ENCODE data around the gene SASS6.
A peak's percentile ranks its signal among the peaks of the same experiment; 100 is the strongest.

SASS6 gene, protein sequence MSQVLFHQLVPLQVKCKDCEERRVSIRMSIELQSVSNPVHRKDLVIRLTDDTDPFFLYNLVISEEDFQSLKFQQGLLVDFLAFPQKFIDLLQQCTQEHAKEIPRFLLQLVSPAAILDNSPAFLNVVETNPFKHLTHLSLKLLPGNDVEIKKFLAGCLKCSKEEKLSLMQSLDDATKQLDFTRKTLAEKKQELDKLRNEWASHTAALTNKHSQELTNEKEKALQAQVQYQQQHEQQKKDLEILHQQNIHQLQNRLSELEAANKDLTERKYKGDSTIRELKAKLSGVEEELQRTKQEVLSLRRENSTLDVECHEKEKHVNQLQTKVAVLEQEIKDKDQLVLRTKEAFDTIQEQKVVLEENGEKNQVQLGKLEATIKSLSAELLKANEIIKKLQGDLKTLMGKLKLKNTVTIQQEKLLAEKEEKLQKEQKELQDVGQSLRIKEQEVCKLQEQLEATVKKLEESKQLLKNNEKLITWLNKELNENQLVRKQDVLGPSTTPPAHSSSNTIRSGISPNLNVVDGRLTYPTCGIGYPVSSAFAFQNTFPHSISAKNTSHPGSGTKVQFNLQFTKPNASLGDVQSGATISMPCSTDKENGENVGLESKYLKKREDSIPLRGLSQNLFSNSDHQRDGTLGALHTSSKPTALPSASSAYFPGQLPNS

DNA sequence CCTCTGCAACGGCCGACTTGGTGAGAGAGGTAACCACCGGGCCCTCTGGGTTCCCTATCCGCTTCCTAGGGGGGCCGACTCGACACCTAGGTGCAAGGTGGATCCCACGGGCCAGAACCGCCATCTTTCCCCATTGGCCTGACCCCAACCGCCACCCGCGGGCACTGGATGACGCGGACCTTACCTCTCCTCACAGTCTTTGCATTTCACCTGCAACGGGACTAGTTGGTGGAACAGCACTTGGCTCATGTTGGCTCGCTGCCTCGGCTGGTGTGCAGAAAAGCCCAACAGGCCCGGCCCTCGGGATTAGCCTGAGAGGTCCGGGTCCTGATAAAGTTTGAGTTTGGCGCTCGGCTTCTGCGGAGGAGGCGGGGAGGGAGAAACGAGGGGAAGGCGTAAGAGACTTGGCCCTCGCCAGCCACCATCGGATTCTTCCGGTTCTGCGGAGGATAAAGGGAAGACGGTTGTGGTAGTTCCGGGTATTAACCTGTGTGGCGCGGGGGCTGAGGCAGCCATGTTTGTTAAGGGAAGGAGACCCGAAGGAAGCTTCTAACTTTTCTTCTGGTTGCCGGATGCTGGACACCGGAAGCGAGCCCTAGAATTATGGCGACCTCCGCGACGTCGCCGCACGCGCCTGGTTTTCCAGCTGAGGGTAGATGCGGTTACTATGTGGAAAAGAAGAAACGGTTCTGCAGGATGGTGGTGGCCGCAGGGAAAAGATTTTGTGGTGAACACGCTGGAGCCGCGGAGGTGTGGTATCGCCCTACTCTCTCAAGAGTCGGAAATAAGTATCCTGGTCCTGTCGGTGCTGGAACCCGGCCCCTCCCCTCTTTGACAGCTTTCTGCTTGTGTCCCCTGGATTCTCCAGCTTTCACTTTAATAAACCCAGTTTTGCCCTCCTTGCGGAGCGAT is at the start of gene SASS6, which contains the start of gene TRMT13:
Gene SASS6, minus strand, starts transcription at position 365 of the 912 bp plus-strand sequence. Its CDS starts 116 bp downstream, at position 249.
Gene TRMT13, plus strand, starts transcription at position 598 of the 912 bp plus-strand sequence. Its CDS starts 6 bp downstream, at position 604.
- peak; percentile 89 to 96 for DNase-seq

DNA sequence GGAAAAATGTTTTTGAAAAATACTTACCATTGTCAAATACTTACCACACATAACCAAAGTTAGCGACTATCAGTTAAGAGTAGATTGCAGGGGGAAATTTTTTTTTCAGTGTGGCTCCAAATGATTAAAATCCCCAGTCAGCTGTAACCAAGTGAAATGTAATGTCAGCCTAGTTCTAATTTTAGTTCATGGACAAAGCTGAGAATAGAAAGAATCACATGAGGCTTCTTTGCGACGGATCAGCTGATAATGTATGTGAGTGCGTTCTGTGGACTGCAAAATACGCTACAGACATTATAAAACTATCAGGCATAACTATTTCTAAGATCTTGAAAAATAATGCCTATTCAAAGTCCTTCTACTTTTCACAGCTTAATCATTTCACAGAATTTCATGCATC is 45.4 kb upstream of the SASS6 start, which contains the start of gene LRRC39:
Gene LRRC39, minus strand, starts transcription at position 166 of the 400 bp plus-strand sequence. CDS start 9,740 bp downstream, outside the sequence.
- no peak for DNase-seq

DNA sequence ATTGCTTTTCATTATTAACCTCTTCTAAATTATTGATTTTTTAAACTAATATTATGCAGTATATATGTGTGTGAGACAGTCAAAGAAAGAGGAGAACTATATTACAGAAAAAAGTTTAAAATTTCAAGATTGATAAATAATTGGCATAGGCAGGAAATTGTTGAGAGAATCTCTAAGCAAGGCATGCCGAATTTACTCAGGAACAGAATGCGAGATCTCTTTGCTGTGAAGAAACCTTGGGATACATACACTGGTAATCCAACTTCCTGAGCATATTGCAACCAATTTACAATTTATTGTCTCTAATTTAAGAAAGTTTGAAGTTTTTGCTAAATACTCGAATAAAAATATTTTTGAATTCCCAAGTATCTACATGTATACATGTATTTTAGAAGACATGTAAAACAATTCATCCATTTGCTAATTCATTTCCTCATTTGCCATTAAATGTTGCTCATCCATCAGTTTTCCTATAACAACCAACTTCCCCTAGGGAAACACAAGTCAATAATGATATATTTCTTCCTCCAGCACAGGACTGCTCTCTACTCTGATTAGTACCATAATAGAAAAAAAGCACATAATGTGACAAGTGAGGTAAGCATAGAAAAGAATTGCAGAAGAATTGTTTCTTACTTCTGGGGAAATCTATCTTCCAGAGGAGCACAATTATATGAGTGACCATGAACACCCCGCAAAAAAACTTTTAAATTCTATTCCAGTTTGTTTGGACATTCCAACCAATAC is 44.7 kb upstream of the SASS6 start:
- DNase-seq, result no peak

DNA sequence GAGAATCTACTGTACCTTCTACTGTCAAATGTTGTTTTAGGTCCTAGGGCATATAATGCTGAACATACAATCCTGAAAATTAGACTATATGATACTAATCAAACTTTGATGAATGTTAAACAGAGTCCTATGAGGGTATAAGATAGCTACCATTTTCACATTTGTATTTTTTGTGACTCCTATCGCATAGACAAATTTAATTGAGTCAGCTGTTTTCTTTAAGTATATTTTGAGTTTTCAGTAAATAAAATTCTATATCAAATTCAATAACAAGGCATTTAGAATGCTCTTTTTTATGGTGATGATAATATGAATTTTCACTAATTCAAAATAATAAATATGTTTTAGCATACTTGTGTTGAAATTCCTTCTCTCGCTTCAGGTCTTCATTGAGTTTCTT is 35.3 kb upstream of the SASS6 start:
- no peak for DNase-seq

DNA sequence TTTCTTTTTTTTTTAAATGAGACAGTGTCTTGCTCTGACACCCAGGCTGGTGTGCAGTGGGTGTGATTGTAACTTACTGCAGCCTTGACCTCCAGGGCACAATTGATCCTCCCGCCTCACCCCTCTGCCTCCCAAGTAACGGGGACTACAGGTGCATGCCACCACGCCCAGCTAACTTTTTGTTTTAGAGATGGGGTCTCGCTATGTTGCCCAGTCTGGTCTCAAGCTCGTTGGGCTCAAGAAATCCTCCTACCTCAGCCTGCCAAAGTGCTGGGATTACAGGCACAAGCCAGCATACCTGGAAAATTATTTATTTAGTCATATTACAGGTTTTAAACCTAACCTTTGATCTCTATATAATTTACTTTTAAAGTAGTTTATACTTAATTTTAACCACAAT is 32.0 kb upstream of the SASS6 start:
- no peak for DNase-seq

DNA sequence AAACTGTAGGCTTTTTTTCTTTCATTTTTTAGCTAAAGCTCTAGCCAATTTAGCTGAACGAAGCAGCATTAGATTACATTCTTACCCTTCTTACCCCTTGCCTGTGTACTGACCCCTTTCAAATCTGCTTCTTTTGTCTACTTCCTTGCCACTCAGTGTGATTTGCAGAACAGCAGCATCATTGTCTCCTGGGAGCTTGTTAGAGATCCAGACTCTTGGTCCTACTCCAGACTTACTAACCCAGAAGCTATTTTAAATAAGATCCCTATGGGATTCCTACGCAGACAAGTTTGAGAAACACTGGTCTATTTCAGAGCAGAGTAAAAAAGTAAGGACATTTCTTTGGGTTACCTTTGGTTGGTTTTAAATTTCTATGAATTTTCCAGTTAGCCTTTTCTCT is 31.5 kb upstream of the SASS6 start:
- no peak for DNase-seq

DNA sequence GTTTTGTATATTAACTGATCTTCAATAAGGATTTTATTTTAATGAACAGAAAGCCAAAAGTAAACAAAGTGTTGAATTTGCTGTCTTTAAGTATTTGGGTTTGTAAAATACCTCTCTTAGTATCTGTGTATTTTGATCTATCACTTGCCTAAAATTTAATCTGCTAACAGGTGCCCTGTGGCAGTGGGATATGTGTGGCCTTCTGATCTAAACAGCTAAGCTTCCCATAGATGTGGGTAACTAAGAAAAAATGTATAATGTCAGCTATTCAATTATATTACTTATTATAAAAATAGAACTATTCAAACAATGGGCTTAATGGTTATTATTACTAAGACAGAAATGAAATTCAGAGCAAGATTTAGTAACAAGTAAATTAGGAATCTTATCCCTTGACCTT is 30.2 kb upstream of the SASS6 start:
- DNase-seq, result no peak

DNA sequence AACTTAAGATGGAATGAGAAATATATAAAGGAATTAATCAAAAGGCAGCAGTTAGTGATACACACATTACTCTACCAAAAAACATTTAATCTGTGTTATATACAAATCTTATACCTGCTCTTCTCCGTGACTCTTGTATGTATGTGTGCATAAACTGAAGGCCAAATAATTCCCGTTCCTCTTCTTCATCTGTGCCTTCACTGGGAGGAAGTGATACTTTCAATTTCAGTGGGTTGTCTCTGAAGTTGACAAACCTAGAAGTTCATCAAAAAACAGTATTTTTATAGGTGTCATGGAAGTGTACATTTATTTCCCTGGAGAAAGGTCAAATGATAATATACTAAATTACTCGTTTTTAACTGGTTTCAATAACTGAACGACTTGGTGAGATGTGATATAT is 19.5 kb upstream of the SASS6 start:
- DNase-seq, result no peak

DNA sequence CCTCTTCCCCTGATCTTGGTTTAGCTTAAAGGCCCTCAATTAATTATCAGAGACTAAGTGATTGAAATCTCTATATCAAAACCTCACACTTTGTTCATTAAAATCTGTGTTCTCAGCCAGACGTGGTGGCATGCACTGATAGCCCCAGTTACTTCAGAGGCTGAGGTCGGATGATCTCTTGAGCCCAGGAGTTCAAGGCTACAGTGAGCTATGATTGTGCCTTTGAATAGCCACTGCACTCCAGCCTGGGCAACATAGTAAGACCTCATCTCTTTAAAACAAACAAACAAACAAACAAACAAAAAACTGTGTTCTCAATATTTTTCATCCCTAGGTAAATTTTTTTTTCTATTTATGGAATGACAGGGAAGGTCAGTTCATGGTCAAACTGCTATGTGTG is 18.9 kb upstream of the SASS6 start:
- DNase-seq, result no peak

DNA sequence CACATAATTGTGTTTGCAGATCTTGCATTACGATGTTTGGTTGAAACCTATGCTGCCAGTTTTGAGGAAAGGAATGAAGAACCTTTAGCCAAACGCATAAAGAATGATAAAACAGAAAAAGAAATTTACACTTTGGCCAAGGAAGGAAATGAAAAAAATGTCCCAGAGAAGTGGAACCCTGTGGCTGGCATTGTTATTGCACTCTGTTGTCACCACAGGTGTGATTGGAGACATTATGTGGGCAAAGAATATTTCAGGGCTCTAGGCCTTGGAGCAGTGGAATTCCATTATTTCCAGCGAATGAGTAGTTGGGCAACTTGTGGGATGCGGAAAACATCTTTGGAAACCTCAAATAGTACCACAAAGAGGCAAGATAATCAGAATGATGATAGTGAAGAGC is 15.1 kb upstream of the SASS6 start:
- no peak for DNase-seq

DNA sequence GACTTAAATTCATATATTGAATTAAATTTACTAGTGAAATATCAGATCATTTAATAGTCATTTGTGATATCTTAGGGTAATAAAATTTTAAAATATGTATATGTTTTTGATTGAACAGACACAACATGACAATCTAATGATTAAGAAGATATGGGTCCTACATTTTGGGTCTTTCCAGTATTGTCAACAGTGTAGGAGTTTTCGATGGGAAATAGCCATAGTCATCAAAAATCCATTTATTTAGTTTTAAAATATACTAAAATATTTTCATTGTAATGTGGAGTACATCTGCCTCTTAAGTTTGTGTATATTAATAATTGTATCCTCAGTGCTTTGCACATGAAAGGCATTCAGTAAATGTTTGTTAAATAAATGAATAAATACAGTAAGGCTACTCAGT is 14.2 kb upstream of the SASS6 start:
- no peak for DNase-seq

DNA sequence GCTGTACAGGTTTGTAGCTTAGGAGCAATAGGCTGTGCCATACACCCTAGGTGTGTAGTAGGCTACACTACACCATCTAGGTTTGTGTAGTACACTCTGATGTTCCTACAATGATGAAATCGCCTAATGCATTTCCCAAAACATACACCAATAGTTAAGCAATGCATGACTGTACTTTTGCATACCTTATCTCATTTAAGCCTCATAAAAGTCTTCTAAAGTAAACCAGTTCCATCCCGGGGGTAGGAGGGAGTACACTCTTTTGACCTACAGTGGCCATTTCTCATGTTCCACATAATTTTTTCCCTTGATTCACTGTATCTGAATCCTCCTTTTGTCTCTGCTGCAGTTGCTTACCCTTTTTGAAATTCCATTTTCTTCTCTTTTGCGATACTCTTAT is 12.4 kb upstream of the SASS6 start:
- DNase-seq, result no peak

DNA sequence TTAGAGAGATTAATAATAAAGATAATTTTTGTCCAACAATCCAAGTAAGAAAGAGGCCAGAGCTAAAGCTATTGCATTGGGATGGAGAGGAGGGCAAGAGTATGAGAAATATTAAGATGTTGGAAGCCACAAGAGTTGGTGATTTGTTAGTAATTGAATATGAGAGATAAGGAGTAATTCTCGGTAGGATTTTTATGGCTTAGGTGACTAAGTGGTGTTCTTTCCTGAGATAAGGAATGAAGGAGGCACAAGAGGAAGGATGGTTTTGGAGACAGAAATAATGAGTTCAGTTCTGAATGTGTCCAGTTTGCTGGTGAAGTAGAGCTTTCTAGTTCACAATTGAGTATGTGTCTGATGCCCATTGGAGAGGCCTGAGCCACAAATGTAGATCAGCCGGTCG is 9.6 kb upstream of the SASS6 start:
- no peak for DNase-seq

DNA sequence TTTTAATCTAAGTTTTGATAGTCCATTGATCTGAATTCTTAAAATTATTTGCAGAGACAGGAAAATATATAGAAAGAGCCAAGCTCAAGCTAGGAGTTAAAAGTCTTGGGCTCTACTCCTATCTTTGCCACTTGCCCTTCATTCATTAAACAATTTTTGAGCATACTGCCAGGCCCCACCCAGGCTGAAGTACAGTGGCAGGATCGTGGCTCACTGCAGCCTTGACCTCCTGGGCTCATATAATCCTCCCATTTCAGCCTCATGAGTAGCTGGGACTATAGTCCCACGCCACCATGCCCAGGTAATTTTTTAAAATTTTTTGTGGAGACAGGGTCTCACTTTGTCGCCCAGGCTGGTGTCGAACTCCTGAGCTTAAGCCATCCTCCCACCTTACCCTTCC is 8.5 kb upstream of the SASS6 start:
- no peak for DNase-seq

DNA sequence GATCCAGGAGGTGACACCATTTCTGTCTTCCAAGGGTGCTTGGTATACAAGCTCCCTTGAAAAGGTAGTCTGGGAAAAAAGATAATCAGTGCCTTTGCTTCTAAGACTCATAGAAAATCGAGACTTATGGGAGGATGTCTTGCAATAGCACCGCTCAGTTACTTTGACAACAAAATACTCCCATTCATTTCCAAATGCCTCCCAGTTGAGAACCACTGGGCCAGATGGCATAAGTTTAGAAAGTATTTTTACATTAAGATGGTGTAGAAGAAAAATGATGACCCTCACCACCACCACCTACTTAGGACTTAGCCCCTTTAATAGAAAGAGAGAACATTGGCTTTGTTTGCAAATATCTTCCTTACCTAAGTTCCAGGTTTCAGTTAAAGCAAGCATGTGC is 4.9 kb upstream of the SASS6 start:
- DNase-seq, result no peak

DNA sequence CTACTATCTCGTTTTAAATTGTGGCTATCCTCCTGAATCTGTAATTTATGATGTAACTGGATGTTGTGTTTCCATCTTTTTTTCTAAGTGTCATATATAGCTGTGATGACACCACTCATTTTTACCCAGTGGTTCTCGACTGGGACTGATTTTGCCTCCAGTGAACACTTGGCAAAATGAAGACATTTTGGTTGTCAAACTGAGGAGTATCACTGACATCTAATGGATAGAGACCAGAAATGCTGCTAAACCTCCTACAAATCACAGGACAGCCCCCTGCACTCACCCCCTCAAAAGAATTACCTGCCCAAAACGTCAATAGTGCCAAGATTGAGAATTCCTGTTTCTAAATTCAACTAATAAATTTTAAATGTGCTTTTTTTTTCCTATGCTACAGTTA is 2.1 kb upstream of the SASS6 start:
- DNase-seq, result no peak

DNA sequence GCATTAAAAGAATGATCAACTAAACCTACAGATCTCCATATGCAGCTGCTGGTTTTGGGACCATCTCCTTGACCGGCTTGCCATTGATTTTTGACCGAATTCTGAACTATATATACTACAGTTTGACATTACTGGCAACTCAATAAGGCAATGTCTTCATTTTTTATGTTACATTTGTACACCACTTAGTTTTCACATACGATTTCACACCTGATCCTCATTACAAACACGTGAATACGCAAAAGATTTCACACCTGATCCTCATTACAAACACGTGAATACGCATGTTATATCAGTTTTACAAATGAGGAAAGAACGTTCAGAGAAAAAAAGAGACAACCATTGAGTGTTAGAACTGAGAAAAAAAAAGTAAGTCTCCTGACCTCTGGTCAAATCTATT is 1.1 kb downstream of the SASS6 start:
- no peak for DNase-seq

DNA sequence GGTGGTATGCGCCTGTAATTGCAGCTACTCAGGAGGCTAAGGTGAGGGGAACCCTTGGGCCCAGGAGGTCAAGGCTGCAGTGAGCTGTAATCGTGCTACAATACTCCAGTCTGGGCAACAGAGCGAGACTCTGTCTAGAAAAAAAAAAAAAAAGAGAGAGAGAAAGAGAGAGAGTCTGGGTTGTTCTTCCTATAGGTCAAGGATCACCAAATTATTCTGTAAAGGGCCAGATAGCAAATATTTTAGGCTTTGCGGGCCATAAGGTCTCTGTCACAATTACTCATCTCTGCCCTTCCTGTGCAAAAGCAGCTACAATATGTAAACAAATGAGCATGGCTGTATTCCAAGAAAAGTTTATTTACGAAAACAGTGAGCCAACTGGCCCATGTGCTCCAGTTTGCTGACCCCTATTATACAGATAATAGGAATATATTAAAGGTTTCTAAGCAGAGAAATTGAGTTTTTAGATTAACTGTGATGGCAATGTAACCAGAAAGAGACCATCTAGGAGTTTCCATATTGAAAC is 2.1 kb downstream of the SASS6 start:
- DNase-seq, result no peak

DNA sequence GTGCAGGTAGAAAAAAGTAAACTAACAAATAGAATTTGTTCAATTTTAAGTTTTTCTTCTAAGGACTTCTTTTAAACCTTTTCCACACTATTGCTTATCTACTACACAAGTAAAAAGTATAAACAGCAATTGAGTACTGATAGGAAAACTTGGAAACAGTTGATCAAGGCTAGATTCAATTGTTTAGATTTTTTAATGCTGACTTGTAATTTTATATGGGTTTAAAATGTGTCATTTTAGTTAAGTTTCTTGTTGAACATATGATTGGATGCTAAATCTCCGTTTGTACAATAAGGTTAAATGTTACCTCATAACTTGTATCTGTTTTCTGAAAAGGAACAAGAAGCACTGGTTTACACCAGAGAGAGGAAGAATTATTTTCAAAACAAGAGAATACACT is 5.5 kb downstream of the SASS6 start:
- no peak for DNase-seq

DNA sequence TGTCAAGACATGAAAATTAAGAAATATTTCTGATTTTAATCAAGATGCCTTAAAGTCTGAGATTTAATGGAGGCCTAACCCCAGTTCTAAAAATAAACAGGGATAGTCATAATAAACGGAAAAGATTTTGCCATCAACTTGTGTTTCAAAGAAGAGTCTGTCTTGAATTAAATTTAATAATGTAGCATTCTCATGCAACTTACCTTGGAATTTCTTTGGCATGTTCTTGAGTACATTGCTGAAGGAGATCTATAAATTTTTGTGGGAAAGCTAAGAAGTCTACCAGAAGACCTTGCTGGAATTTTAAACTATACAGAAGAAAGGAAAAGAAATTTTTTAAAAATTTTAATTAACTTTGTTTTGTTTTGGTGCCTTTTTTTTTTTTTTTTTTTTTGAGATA is 10.6 kb downstream of the SASS6 start:
- no peak for DNase-seq

DNA sequence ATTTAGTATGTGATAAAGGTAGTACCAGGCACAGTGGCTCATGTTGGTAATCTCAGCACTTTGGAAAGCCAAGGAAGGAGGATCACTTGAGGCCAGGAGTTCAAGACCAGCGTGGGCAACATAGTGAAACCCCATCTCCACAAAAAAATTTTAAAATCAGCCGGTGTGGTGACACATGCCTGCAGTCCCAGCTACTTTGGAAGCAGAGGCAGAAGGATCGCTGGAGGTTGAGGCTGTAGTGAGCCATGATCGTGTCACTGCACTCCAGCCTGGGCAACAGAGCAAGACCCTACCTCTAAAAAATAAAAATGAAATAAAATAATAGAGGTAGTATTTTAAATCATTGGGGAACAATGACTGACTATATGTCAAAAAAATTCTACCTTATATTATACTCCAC is 17.2 kb downstream of the SASS6 start:
- DNase-seq, result no peak

DNA sequence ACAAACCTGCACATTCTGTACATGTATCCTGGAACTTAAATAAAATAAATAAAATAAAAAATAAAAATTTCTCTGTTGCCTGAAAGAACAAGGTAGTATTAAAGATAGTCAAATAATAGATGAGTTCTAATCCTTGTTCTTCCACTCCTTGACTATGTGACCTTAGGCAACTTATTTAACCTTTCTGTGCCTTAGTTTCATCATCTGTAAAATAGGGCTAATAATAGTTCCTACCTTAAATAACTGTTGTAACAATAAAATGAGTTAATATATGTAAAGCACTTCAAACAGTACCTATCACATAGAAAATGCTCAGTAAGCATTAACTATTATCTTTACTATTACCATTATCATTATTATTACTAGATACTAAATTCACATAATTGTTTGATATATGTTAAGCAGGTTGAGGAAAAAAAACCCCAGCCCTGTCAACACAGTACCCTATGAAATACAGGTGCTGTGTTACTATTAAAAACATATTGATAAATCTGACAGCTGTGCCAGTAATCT is 23.1 kb downstream of the SASS6 start:
- DNase-seq, result no peak
